ENCODE data around the gene LYPD6B. TPM values are rescaled to one million over a fixed set of nuclear protein-coding genes. Genes with fewer than 3 reads are reported as not detected.
"Not testable (repeated sequence)": the region's sequence is repeated elsewhere in the genome, so short reads cannot be mapped to it uniquely, and the experiment has no call there.

The LYPD6B gene
- total and polyA plus RNA-seq, 9 donors: 0.17 to 17.0 (median 1.2) TPM; not detected in 2

GRCh38 chr2:149246186-149246585 lies 207.7 kb downstream of the LYPD6B start:
- Histone ChIP-seq H3K4me3 (no peak overlapping the region), H3K36me3 (no peaks in the 10 kb centered on the region), H3K27me3 (no peaks in the 10 kb centered on the region), H3K4me1 (ENCODE audit: insufficient read depth) (no peaks in the 10 kb centered on the region), H3K27ac (no peak overlapping the region), H3K9me3 (no peaks in the 10 kb centered on the region)
- intact Hi-C loops (cut with DNase I): no loop called here
- 53 to 68% (median 54%) methylated on average over 3 of the region's 3 CpGs for WGBS, 3 donors
- no peak for DNase-seq
- no peak for TF ChIP-seq POLR2A (IDR thresholded peaks at IDR 0.05)
- TF ChIP-seq EP300 (IDR thresholded peaks at IDR 0.05): no peak
- no peak for TF ChIP-seq CTCF (IDR thresholded peaks at IDR 0.05)

- H3K4me3 ChIP-seq; DNase-seq; H3K4me1 ChIP-seq (ENCODE audit: insufficient read depth); H3K36me3 ChIP-seq; H3K27me3 ChIP-seq; H3K9me3 ChIP-seq; H3K27ac ChIP-seq: not testable (repeated sequence)
- intact Hi-C loops (cut with DNase I): loop anchor here in 1 of 4 donors (5.0 kb wide), 1 partner anchor 406 kb away; no protein-coding TSS in a partner anchor
- 84 to 93% (median 93%) methylated on average over 3 of the region's 3 CpGs for WGBS, 3 donors
Measured at GRCh38 chr2:149251436-149251835, 212.9 kb downstream of the LYPD6B start.

GRCh38 chr2:149256877-149257276 lies 218.4 kb downstream of the LYPD6B start:
- 63 to 74% (median 66%) methylated on average over 3 of the region's 3 CpGs for WGBS, 3 donors
- H3K36me3 ChIP-seq; H3K4me3 ChIP-seq; H3K27ac ChIP-seq; intact Hi-C loops (cut with DNase I); H3K9me3 ChIP-seq; H3K4me1 ChIP-seq (ENCODE audit: insufficient read depth); DNase-seq; H3K27me3 ChIP-seq: not testable (repeated sequence)

GRCh38 chr2:149258531-149258930 lies 220.0 kb downstream of the LYPD6B start:
- Histone ChIP-seq H3K36me3 (no peaks in the 10 kb centered on the region), H3K4me3 (no peak overlapping the region), H3K9me3 (no peaks in the 10 kb centered on the region), H3K4me1 (ENCODE audit: insufficient read depth) (no peaks in the 10 kb centered on the region), H3K27ac (no peak overlapping the region), H3K27me3 (no peaks in the 10 kb centered on the region)
- intact Hi-C loops (cut with DNase I): no loop called here
- no peak for DNase-seq
- no peak for TF ChIP-seq CTCF (IDR thresholded peaks at IDR 0.05)
- no peak for TF ChIP-seq POLR2A (IDR thresholded peaks at IDR 0.05)
- no peak for TF ChIP-seq EP300 (IDR thresholded peaks at IDR 0.05)

GRCh38 chr2:149259136-149259535 lies 220.6 kb downstream of the LYPD6B start:
- no peak for TF ChIP-seq EP300 (IDR thresholded peaks at IDR 0.05)
- 78 to 88% (median 83%) methylated on average over 4 of the region's 4 CpGs for WGBS, 3 donors
- Histone ChIP-seq H3K4me3 (no peak overlapping the region), H3K27me3 (no peaks in the 10 kb centered on the region), H3K9me3 (no peaks in the 10 kb centered on the region), H3K27ac (no peak overlapping the region), H3K4me1 (ENCODE audit: insufficient read depth) (no peaks in the 10 kb centered on the region), H3K36me3 (no peaks in the 10 kb centered on the region)
- intact Hi-C loops (cut with DNase I): no loop called here
- DNase-seq: no peak

GRCh38 chr2:149261692-149262091 lies 223.2 kb downstream of the LYPD6B start:
- intact Hi-C loops (cut with DNase I): no loop called here
- H3K27me3 ChIP-seq: no peaks in the 10 kb centered on the region
- no peak overlapping the region for H3K27ac ChIP-seq
- no peaks in the 10 kb centered on the region for H3K36me3 ChIP-seq
- H3K9me3 ChIP-seq: no peaks in the 10 kb centered on the region
- no peak for DNase-seq
- 39 to 47% (median 39%) methylated on average over 3 of the region's 3 CpGs for WGBS, 3 donors
- TF ChIP-seq EP300 (IDR thresholded peaks at IDR 0.05): no peak
- TF ChIP-seq POLR2A (IDR thresholded peaks at IDR 0.05): no peak
- no peak for TF ChIP-seq CTCF (IDR thresholded peaks at IDR 0.05)
- H3K4me1 ChIP-seq (ENCODE audit: insufficient read depth): no peaks in the 10 kb centered on the region
- H3K4me3 ChIP-seq: no peak overlapping the region

Other genes starting within 250 kb of the LYPD6B start
- gene KIF5C, start 163.5 kb upstream of the LYPD6B start, total RNA-seq: 10 to 100 TPM in 1 of 7 donors, 1 to 10 TPM in 5, under 1 TPM in 1; 0.73 to 18.7 (median 4.3) TPM
- 1 to 10 TPM; 1.2 to 3.3 TPM for gene KIF5C, start 163.5 kb upstream of the LYPD6B start, polyA plus RNA-seq

Data from ovary (tissue), 9 donors.